GM21367 (cell line): Measurements from ENCODE around the gene IMPG2.
"Not testable (repeated sequence)": the region's sequence is repeated elsewhere in the genome, so short reads cannot be mapped to it uniquely, and the experiment has no call there.

Source experiments
- ATAC-seq: cut with Tn5 transposase; IDR thresholded peaks from one replicate; pipeline ENCODE4 v1.9.1; 2021; ENCODE audit not compliant: unreplicated experiment

IMPG2 gene

DNA sequence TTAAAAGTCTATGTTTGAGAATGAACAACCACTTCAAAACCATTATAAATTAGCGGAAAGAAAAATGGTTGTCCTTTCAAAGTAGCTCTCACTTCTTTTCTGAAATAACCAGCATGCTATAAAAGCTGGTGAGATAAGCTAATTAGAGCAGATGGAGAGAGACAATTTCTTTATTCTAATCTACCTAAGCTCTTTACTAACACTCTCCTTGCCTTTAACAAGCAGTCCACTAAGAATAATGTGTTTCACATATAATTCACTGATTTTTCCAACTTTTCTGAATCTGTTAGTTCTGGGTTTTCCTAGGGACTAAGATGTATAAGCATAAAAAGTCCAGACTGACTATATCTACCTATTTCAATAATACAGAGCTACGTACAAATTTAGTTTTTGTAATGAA, at the start of gene IMPG2:
TSS of gene IMPG2 (minus strand) at position 101 of the 400 bp plus-strand sequence. CDS start 203 bp downstream, outside the sequence.
- no peak for ATAC-seq

DNA sequence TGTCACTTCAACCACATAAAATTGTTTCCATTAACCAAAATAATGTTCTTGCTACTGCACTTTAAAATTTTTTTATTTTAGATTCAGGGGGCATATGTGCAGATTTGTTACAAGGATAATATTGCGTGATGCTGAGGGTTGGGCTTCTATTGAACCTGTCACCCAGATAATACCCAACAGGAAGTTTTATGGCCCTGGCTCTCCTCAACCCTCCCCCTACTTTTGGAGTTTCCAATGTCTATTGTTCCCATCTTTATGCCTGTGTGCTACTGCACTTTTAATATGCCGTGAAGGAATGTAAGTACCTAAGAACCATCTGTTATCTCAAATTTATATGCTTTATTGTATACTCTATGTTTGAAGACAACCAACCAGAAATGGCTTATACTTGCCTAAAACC, 42.0 kb upstream of the IMPG2 start:
- ATAC-seq = no peak

- ATAC-seq = no peak
These were observed 31.5 kb upstream of the IMPG2 start for GRCh38 chr3:101351829-101352228.

DNA sequence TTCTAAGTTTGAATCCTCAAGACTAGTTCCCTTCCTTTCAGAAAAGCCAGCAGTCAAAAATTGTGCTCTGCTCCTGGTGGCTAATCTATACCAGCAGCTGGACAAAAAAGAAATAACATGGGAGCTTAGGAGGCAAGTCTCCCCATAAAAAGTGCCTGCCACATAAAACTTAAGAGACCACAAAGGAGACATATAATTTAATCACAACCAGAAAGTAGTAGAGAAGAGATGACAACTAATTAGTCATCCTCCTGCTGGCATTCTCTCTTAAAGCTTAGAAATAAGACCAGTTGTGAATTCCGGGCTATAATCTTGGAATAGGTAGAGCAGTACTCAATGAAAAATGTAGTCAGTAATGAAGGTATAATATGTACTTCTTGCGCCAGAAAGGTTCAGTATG, 20.2 kb upstream of the IMPG2 start:
- ATAC-seq = no peak

DNA sequence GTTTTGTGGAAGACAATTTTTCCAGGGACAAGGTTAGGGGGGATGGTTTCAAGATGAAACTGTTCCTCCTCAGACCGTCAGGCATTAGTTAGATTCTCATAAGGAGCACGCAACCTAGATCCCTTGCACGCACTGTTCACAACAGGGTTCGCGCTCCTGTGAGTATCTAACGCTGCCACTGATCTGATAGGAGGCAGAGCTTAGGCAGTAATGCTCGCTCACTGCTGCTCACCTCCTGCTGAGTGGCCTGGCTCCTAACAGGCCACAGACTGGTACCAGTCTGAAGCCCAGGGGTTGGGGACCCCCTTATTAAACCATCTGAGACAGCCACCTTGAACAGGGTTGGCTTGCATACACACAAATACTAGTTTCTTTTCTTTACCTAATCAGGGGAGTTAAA, 13.5 kb upstream of the IMPG2 start:
- ATAC-seq = no peak

- no peak for ATAC-seq
These were observed 8.8 kb upstream of the IMPG2 start for GRCh38 chr3:101329016-101329673.

- no peak for ATAC-seq
These were observed 5.2 kb upstream of the IMPG2 start for GRCh38 chr3:101325393-101326134.

DNA sequence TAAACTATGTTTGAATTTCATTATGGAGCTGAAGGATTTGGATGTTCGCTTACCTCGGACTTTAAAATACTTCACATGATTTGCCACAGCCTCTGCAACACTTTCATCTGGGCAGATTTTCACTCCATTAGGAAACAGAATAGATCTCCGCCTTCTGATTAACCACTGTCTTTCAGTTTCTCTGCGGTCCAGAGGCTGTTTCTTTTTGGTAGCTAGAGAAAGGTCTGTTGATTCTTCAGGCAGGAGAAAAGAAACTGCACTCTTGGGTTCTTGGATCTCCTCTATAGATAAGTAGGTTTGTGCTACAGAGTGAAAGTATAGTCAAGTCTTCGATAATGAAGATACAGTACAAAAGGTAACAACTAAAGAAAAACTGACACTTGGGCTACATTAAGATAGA, 844 bp downstream of the IMPG2 start:
- no peak for ATAC-seq

DNA sequence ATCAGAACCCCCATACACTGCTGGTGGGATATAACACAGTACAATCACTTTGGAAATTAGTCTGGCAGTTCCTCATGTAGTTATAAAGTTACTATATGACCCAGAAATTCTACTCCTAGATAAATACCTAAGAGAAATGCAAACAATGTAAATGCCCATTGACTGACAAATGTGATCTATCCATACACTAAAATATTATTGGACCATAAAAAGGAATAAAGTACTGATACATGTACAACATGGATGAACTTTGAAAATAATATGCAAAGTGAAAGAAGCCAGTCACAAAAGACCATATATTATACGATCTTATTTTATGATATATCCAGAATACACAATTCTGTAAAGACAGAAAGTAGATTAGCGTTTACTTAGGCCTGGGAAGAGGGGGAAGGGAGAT, 7.8 kb downstream of the IMPG2 start:
- no peak for ATAC-seq

- no peak for ATAC-seq
These were observed 8.7 kb downstream of the IMPG2 start for GRCh38 chr3:101311676-101312075.

DNA sequence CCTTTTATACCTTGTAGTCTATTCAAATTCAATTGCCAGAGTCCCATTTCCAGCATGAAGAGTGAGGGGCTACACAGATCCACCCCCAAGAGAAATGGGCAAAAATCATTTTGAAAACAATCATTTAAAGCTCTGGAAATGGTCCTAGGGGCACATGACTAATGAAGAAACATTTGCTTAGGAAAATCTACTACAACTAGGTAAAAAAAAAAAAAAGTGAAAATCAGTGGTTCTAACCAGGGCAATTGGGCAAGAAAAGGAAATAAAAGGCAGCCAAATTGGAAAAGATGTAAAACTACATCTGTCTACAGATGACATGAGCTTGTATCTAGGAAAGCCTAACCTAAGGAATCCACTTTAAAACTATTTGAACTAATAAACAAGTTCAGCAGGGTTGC, 9.4 kb downstream of the IMPG2 start:
- no peak for ATAC-seq

DNA sequence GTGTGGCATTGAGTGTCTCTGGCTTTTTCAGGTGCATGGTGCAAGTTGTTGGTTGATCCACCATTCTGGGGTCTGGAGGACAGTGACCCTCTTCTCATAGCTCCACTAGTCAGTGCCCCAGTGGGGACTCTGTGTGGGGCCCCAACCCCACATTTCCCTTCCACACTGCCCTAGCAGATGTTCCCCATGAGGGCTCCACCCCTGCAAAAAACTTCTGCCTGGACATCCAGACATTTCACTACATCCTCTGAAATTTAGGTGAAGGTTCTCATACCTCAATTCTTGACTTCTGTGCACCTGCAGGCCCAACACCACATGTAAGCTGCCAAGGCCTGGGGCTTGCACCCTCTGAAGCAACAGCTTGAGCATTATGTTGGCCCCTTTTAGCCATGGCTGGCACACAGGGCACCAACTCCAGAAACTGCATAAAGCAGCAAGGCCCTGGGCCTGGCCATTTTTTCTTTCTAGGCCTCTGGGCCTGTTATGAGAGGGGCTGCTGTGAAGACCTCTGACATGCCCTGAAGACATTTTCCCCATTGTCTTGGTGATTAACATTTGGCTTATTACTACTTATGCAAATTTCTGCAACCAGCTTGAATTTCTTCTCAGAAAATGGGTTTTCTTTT, 12.1 kb downstream of the IMPG2 start:
- not testable (repeated sequence) for ATAC-seq

DNA sequence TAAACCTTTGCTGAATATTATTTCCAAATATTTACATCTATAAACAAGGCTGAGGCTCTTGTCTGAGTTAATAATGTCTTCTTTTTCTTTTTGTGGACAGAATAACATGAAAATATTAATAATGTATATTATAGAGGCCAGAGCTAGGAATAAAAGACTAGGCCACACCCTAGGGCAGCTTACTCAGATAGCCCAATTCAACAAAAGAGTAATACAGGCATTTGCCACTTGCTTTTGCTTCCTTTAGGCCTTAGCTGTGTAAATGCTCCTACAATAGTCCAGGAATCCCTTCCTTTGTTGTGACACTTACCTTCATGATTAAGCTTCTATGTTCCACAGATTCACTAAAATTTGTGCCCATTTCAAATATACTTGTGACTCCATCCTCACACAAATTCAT, 16.5 kb downstream of the IMPG2 start:
- no peak for ATAC-seq

GRCh38 chr3:101303089-101303731, 17.2 kb downstream of the IMPG2 start:
- ATAC-seq = no peak

GRCh38 chr3:101300073-101300472, 20.3 kb downstream of the IMPG2 start:
- ATAC-seq = no peak

- ATAC-seq = no peak
These were observed 28.3 kb downstream of the IMPG2 start for GRCh38 chr3:101292027-101292426.

DNA sequence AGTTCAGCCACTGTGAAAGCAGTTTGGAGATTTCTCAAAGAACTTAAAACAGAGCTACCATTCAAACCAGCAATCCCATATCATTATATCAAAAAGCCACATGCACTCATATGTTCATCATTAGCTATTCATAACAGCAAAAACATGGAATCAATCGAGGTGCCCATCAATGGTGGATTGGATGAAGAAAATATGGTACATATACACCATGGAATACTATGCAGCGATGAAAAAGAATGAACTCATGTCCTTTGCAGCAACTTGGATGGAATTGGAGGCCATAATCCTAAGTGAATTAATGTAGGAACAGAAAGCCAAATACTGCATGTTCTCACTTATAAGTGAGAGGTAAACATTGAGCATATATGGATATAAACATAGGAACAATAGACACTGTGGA, 32.1 kb downstream of the IMPG2 start:
- no peak for ATAC-seq

DNA sequence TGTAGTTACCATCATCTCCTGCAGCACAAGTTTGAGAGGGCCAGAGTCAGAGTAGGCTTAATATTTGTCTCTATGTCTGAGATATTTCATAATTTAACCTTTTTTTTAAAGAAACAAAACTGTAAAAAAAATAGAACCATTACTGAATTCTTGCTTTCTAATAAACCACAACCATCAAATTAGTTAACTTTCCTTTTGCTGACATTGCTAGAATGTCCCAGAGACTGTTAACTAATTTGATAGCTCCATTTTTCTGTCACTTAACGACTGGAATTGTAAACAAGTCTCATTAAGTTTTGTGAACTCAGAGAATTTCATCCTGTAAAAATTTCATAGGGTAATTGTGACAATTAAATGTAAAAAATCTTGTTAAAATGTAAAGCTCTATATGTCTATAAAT, 35.6 kb downstream of the IMPG2 start:
- ATAC-seq = no peak

DNA sequence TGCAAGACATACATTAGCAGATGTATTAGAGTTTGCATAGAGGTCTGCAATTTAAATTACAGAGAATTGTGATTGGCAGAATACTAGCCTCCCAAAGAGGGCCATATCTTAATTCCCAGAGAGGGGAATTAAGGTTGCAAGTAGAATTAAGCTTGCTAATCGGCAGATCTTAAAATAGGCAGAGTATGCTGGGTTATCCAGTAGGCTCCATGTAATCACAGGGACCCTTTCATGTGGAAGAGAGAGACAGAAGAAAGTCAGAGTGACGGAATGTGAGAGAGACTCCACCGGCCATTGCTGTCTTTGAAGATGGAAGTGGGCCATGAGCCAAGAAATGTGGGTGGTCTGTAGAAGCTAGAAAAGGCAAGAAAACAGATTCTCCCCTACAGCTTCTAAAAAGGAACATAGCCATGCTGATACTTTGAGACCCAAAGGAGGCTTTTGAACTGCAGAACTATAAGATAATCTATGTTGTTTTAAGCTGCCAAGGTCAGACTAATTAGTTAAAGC, 38.8 kb downstream of the IMPG2 start:
- no peak for ATAC-seq

DNA sequence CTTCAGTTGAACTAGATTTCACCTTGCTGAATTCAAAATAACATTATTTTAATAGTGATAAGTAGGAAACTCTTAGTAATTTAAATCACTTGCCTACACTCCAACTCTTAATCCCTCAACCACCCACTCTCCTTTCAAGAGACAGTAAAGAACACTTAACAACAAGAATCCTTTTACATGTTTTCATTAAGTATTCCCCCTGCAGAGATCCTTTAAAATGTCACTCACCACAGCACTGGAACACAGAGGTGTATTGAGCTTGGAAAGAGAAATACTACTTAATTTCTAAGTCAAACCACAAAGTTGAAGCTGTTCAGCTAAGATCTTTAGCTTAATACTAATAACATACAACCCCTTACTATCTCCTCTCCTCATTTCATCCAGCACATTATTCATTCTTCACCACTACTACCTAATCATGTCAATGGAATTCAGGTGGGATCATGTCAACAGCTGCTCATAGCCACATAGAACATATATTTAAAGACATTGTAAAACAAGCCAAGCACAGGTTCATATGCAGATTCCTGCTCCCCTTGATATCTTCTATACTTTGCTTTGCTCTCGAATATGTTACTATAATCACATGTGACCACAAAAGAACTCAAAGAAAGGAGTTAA, 40.5 kb downstream of the IMPG2 start:
- no peak for ATAC-seq

DNA sequence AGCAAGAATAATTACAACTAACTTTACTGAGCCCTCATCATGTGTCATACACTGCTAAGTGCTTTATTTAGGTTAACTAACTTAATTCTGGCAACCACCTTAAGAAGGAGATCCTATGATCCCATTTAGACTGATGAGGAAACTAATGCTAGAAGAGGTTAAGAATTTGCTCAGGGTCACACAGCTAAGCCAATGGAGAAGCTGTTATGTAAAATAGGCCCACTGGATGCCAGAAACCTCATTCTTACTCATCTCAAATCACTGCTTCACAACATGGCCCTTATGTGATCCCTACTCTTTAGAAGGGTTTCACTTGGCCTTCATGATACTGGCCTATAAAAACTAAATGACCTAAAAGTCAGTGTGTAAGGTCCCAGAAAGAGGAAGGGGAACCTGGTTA, 41.2 kb downstream of the IMPG2 start:
- ATAC-seq = no peak
